ENCODE measurements around the gene SEC24B.
A peak's percentile ranks its signal among the peaks of the same experiment; 100 is the strongest.

Gene SEC24B

GRCh38 chr4:109559625-109559982 is 126.0 kb downstream of the SEC24B start:
- no peak for TF ChIP-seq RAD21 (IDR thresholded peaks at IDR 0.05; ENCODE audit: low read depth)
- TF ChIP-seq MAX (IDR thresholded peaks at IDR 0.05) = no peak
- no peak for TF ChIP-seq REST (IDR thresholded peaks at IDR 0.05; ENCODE audit: low read depth)
- no peak for TF ChIP-seq YY1 (IDR thresholded peaks at IDR 0.05; ENCODE audit: low read depth)
- no peak for TF ChIP-seq TEAD4 (IDR thresholded peaks at IDR 0.05)
- no peak for TF ChIP-seq ZBTB7A (IDR thresholded peaks at IDR 0.05; ENCODE audit: low read depth)
- no peak for TF ChIP-seq EGR1 (IDR thresholded peaks at IDR 0.05)
- no peak for TF ChIP-seq CEBPB (IDR thresholded peaks at IDR 0.05)
- no peak for TF ChIP-seq NFIC (IDR thresholded peaks at IDR 0.05)
- TF ChIP-seq EP300 (IDR thresholded peaks at IDR 0.05; ENCODE audit: borderline replicate concordance) = no peak
- TF ChIP-seq CREB1 (IDR thresholded peaks at IDR 0.05; ENCODE audit: low read depth) = no peak
- TF ChIP-seq TAF1 (IDR thresholded peaks at IDR 0.05; ENCODE audit: low read depth) = no peak
- TF ChIP-seq USF1 (IDR thresholded peaks at IDR 0.05) = no peak
- TF ChIP-seq FOXM1 (IDR thresholded peaks at IDR 0.05; ENCODE audit: borderline replicate concordance, low read depth) = no peak

GRCh38 chr4:109559983-109560686 is 126.5 kb downstream of the SEC24B start, which contains the start of gene MCUB:
Gene MCUB (plus strand): TSS chr4:109560246. CDS start chr4:109560338, 92 bp downstream.
- TF ChIP-seq EP300 (IDR thresholded peaks at IDR 0.05; ENCODE audit: borderline replicate concordance) = no peak
- TF ChIP-seq ZBTB7A (IDR thresholded peaks at IDR 0.05; ENCODE audit: low read depth) = 0 out of 2 replicates have a peak, but pooled peaks have one; percentile 32
- TF ChIP-seq FOXM1 (IDR thresholded peaks at IDR 0.05; ENCODE audit: borderline replicate concordance, low read depth) = no peak
- TF ChIP-seq TAF1 (IDR thresholded peaks at IDR 0.05; ENCODE audit: low read depth) = peak; percentile 45; the same call in 1 of the 2 replicates
- peak; percentile 52; the same call in 1 of the 2 replicates for TF ChIP-seq MAX (IDR thresholded peaks at IDR 0.05)

- TF ChIP-seq USF1 (IDR thresholded peaks at IDR 0.05) (no peak), TCF12 (IDR thresholded peaks at IDR 0.05; ENCODE audit: low read depth) (no peak), CEBPB (IDR thresholded peaks at IDR 0.05) (no peak), EP300 (IDR thresholded peaks at IDR 0.05; ENCODE audit: borderline replicate concordance) (no peak), TAF1 (IDR thresholded peaks at IDR 0.05; ENCODE audit: low read depth) (no peak), CREB1 (IDR thresholded peaks at IDR 0.05; ENCODE audit: low read depth) (no peak), MAX (IDR thresholded peaks at IDR 0.05) (no peak; the same call in 1 of the 2 replicates), TEAD4 (IDR thresholded peaks at IDR 0.05) (no peak), RAD21 (IDR thresholded peaks at IDR 0.05; ENCODE audit: low read depth) (no peak), NFIC (IDR thresholded peaks at IDR 0.05) (no peak), REST (IDR thresholded peaks at IDR 0.05; ENCODE audit: low read depth) (no peak)
Measured at GRCh38 chr4:109560687-109561461, 127.3 kb downstream of the SEC24B start.

- TF ChIP-seq NFIC (IDR thresholded peaks at IDR 0.05) (no peak), EP300 (IDR thresholded peaks at IDR 0.05; ENCODE audit: borderline replicate concordance) (no peak), RAD21 (IDR thresholded peaks at IDR 0.05; ENCODE audit: low read depth) (no peak), TAF1 (IDR thresholded peaks at IDR 0.05; ENCODE audit: low read depth) (no peak), FOXM1 (IDR thresholded peaks at IDR 0.05; ENCODE audit: borderline replicate concordance, low read depth) (no peak), TCF12 (IDR thresholded peaks at IDR 0.05; ENCODE audit: low read depth) (no peak), ZBTB7A (IDR thresholded peaks at IDR 0.05; ENCODE audit: low read depth) (no peak), CEBPB (IDR thresholded peaks at IDR 0.05) (no peak), REST (IDR thresholded peaks at IDR 0.05; ENCODE audit: low read depth) (no peak), CREB1 (IDR thresholded peaks at IDR 0.05; ENCODE audit: low read depth) (no peak), MAX (IDR thresholded peaks at IDR 0.05) (no peak), EGR1 (IDR thresholded peaks at IDR 0.05) (no peak), USF1 (IDR thresholded peaks at IDR 0.05) (no peak), YY1 (IDR thresholded peaks at IDR 0.05; ENCODE audit: low read depth) (no peak), TEAD4 (IDR thresholded peaks at IDR 0.05) (no peak)
Measured at GRCh38 chr4:109562457-109563239, 129.0 kb downstream of the SEC24B start.

All from Ishikawa (cell line).